ENCODE measurements around the gene CPSF3.

The CPSF3 gene

GRCh38 chr2:9480157-9480556 lies 56.7 kb downstream of the CPSF3 start:
- no peak for TF ChIP-seq CTCF (IDR thresholded peaks at IDR 0.05)
- Histone ChIP-seq H3K4me3 (no peak overlapping the region), H3K27ac (no peak overlapping the region)
- DNase-seq (ENCODE audit: low spot score) = no peak

- DNase-seq (ENCODE audit: low spot score) = no peak
- Histone ChIP-seq H3K4me3 (no peak overlapping the region), H3K27ac (no peak overlapping the region)
- TF ChIP-seq CTCF (IDR thresholded peaks at IDR 0.05) = no peak
These were observed 59.7 kb downstream of the CPSF3 start for GRCh38 chr2:9483107-9483506.

- Histone ChIP-seq H3K4me3 (no peak overlapping the region), H3K27ac (no peak overlapping the region)
- no peak for DNase-seq (ENCODE audit: low spot score)
- TF ChIP-seq CTCF (IDR thresholded peaks at IDR 0.05) = no peak
These were observed 61.1 kb downstream of the CPSF3 start for GRCh38 chr2:9484533-9484932.

GRCh38 chr2:9488583-9489547 lies 65.4 kb downstream of the CPSF3 start:
- Histone ChIP-seq H3K27ac (no peak overlapping the region), H3K4me3 (no peak overlapping the region)
- no peak for DNase-seq (ENCODE audit: low spot score)
- TF ChIP-seq CTCF (IDR thresholded peaks at IDR 0.05) = no peak

- DNase-seq (ENCODE audit: low spot score) = no peak
- H3K4me3 ChIP-seq = no peak overlapping the region
- H3K27ac ChIP-seq = no peak overlapping the region
- TF ChIP-seq CTCF (IDR thresholded peaks at IDR 0.05) = no peak
These were observed 67.3 kb downstream of the CPSF3 start for GRCh38 chr2:9490789-9491188.

- H3K27ac ChIP-seq = no peak overlapping the region
- TF ChIP-seq CTCF (IDR thresholded peaks at IDR 0.05) = no peak
- H3K4me3 ChIP-seq = no peak overlapping the region
- no peak for DNase-seq (ENCODE audit: low spot score)
These were observed 69.5 kb downstream of the CPSF3 start for GRCh38 chr2:9492927-9493326.

- no peak overlapping the region for H3K27ac ChIP-seq
- no peak for DNase-seq (ENCODE audit: low spot score)
- no peak for TF ChIP-seq CTCF (IDR thresholded peaks at IDR 0.05)
- no peak overlapping the region for H3K4me3 ChIP-seq
These were observed 70.0 kb downstream of the CPSF3 start for GRCh38 chr2:9493478-9493877.

All from coronary artery (tissue), 2 donors.